ENCODE data around the gene NFKB2. TPM values are rescaled to one million over a fixed set of nuclear protein-coding genes. Genes with fewer than 3 reads are reported as not detected.

NFKB2 gene
- total and polyA plus RNA-seq, 2 of the 4 experiments (the other 2 are of a cell fraction): 16.1 to 32.3 TPM

Small RNA genes within 50 kb of the gene (microRNA-seq; reads per million reads assigned to microRNA genes)
- gene MIR146B (ENCODE audit: insufficient read depth in 1 of 2, insufficient read length in 1 of 2, unreplicated experiment in 1 of 2): 408 to 6,961 reads per million in 2 experiments

Small RNA genes within 50 kb of the gene (small RNA-seq; reads per million reads assigned to genes)
- gene MIR146B: 15.1 to 1,738 (median 294) reads per million in 5 experiments

Other genes starting within 250 kb of the NFKB2 start
- 43.2 and 60.5 TPM in 2 replicates for gene NOLC1, start 243.3 kb upstream of the NFKB2 start, total RNA-seq (2012; rRNA removed)
- gene NOLC1, start 243.3 kb upstream of the NFKB2 start, polyA plus RNA-seq (2012; rRNA removed): 53.5 and 55.3 TPM in 2 replicates
- gene ELOVL3, start 169.4 kb upstream of the NFKB2 start, total RNA-seq (2012; rRNA removed): 0.28 and 0.36 TPM in 2 replicates
- 0.09 and 0.14 TPM in 2 replicates for gene ELOVL3, start 169.4 kb upstream of the NFKB2 start, polyA plus RNA-seq (2012; rRNA removed)
- not detected in 2 replicates for gene PITX3, start 154.2 kb upstream of the NFKB2 start, total RNA-seq (2012; rRNA removed)
- gene PITX3, start 154.2 kb upstream of the NFKB2 start, polyA plus RNA-seq (2012; rRNA removed): not detected in 2 replicates
- gene GBF1, start 150.2 kb upstream of the NFKB2 start, total RNA-seq (2012; rRNA removed): 36.4 and 38.7 TPM in 2 replicates
- gene GBF1, start 150.2 kb upstream of the NFKB2 start, polyA plus RNA-seq (2012; rRNA removed): 38.0 and 40.1 TPM in 2 replicates
- gene PSD, start 23.1 kb downstream of the NFKB2 start, total RNA-seq (2012; rRNA removed): 1.4 and 2.0 TPM in 2 replicates
- gene PSD, start 23.1 kb downstream of the NFKB2 start, polyA plus RNA-seq (2012; rRNA removed): 4.4 and 5.8 TPM in 2 replicates
- gene FBXL15, start 25.1 kb downstream of the NFKB2 start, total RNA-seq (2012; rRNA removed): 2.5 and 3.0 TPM in 2 replicates
- gene FBXL15, start 25.1 kb downstream of the NFKB2 start, polyA plus RNA-seq (2012; rRNA removed): 8.4 and 13.6 TPM in 2 replicates
- 43.6 and 55.7 TPM in 2 replicates for gene CUEDC2, start 36.9 kb downstream of the NFKB2 start, total RNA-seq (2012; rRNA removed)
- 84.9 and 87.6 TPM in 2 replicates for gene CUEDC2, start 36.9 kb downstream of the NFKB2 start, polyA plus RNA-seq (2012; rRNA removed)
- not detected in 2 replicates for gene C10orf95, start 55.8 kb downstream of the NFKB2 start, total RNA-seq (2012; rRNA removed)
- gene C10orf95, start 55.8 kb downstream of the NFKB2 start, polyA plus RNA-seq (2012; rRNA removed): not detected in 2 replicates
- gene ACTR1A, start 107.0 kb downstream of the NFKB2 start, total RNA-seq (2012; rRNA removed): 126 and 157 TPM in 2 replicates
- gene ACTR1A, start 107.0 kb downstream of the NFKB2 start, polyA plus RNA-seq (2012; rRNA removed): 142 and 155 TPM in 2 replicates
- 2.2 TPM in 2 replicates for gene SUFU, start 108.3 kb downstream of the NFKB2 start, total RNA-seq (2012; rRNA removed)
- gene SUFU, start 108.3 kb downstream of the NFKB2 start, polyA plus RNA-seq (2012; rRNA removed): 10.0 and 11.0 TPM in 2 replicates
- gene TRIM8, start 248.8 kb downstream of the NFKB2 start, total RNA-seq (2012; rRNA removed): 25.5 and 30.0 TPM in 2 replicates
- 124 and 126 TPM in 2 replicates for gene TRIM8, start 248.8 kb downstream of the NFKB2 start, polyA plus RNA-seq (2012; rRNA removed)

Data from IMR-90 (cell line).